Calu3 (cell line): ENCODE results near the gene CEACAM21. TPM values are rescaled to one million over a fixed set of nuclear protein-coding genes. Genes with fewer than 3 reads are reported as not detected.

Source experiments
- BruUV-seq: library from RNA; stranded (reverse); fragments of 400-500 nt; replicated peaks from 2 replicates; lab custom pipeline; 2021; lab: Mats Ljungman, UMichigan
- CTCF ChIA-PET: fragments of 300-600 bp; sonication (Branson Sonifier 250); formaldehyde crosslinking; loops from one replicate; lab custom pipeline; 2022; ENCODE audit warnings: antibody characterized with exemption; lab: Charles Lee
- DNase-seq: peaks from one replicate; pipeline ENCODE4 v3.0.0; 2022
- H3K27ac Mint-ChIP-seq: one replicate; pipeline ENCODE4 v1.8.0; 2022; ENCODE audit warnings: mixed read lengths; ENCODE audit not compliant: unreplicated experiment
- H3K27me3 Mint-ChIP-seq: one replicate; pipeline ENCODE4 v1.8.0; 2022; ENCODE audit warnings: mixed read lengths; ENCODE audit not compliant: unreplicated experiment
- H3K36me3 Mint-ChIP-seq: one replicate; pipeline ENCODE4 v1.8.0; 2022; ENCODE audit warnings: mild to moderate bottlenecking, moderate library complexity, mixed read lengths; ENCODE audit not compliant: insufficient read depth, unreplicated experiment
- H3K4me1 Mint-ChIP-seq: one replicate; pipeline ENCODE4 v1.8.0; 2022; ENCODE audit warnings: mild to moderate bottlenecking, low read depth, mixed read lengths; ENCODE audit not compliant: unreplicated experiment
- H3K4me3 Mint-ChIP-seq: one replicate; pipeline ENCODE4 v1.8.0; 2022; ENCODE audit warnings: mild to moderate bottlenecking, low read depth, moderate library complexity, mixed read lengths; ENCODE audit not compliant: unreplicated experiment
- H3K9me3 Mint-ChIP-seq: one replicate; pipeline ENCODE4 v1.8.0; 2022; ENCODE audit warnings: low read depth, mixed read lengths; ENCODE audit not compliant: unreplicated experiment
- CTCF ChIP-seq: fragments of 200-600 bp; IDR thresholded peaks from one replicate; pipeline ENCODE4 v1.8.0; 2022; ENCODE audit warnings: antibody characterized with exemption; ENCODE audit not compliant: unreplicated experiment
- intact Hi-C: fragments of 100-400 bp; cut with micrococcal nuclease; formaldehyde crosslinking; loops from one replicate; pipeline ENCODE4 v1.10.0; 2022; ENCODE audit not compliant: unreplicated experiment
- total RNA-seq: library from RNA; stranded (reverse); gene quantifications from 2 replicates; pipeline ENCODE4 v1.2.3, GENCODE V29; 2022

CEACAM21 gene
- total RNA-seq, 1 experiment from 2014 or later: not detected

- H3K36me3 Mint-ChIP-seq: no peaks in the 10 kb centered on the region
- H3K27me3 Mint-ChIP-seq: peaks cover 93% of the 10 kb centered on the region
- intact Hi-C loops: no loop called here
- CTCF ChIA-PET: no interaction called here
- H3K4me3 Mint-ChIP-seq: no peak overlapping the region
- no peak overlapping the region for H3K27ac Mint-ChIP-seq
- BruUV-seq: no TSS peak
- TF ChIP-seq CTCF: no peak
- H3K9me3 Mint-ChIP-seq: no peaks in the 10 kb centered on the region
- no peak for DNase-seq
- no peaks in the 10 kb centered on the region for H3K4me1 Mint-ChIP-seq
Measured at GRCh38 chr19:41610789-41611188, 34.8 kb downstream of the CEACAM21 start.

GRCh38 chr19:41612483-41612882 is 36.5 kb downstream of the CEACAM21 start:
- H3K36me3 Mint-ChIP-seq: no peaks in the 10 kb centered on the region
- no peak overlapping the region for H3K4me3 Mint-ChIP-seq
- H3K9me3 Mint-ChIP-seq: no peaks in the 10 kb centered on the region
- peaks cover 93% of the 10 kb centered on the region for H3K27me3 Mint-ChIP-seq
- no peak for DNase-seq
- intact Hi-C loops: no loop called here
- no peaks in the 10 kb centered on the region for H3K4me1 Mint-ChIP-seq
- TF ChIP-seq CTCF: no peak
- H3K27ac Mint-ChIP-seq: no peak overlapping the region
- BruUV-seq: no TSS peak
- CTCF ChIA-PET: no interaction called here

GRCh38 chr19:41615207-41615606 is 39.2 kb downstream of the CEACAM21 start:
- Mint-ChIP-seq H3K27ac (no peak overlapping the region), H3K4me3 (no peak overlapping the region), H3K36me3 (no peaks in the 10 kb centered on the region), H3K4me1 (no peaks in the 10 kb centered on the region), H3K9me3 (no peaks in the 10 kb centered on the region), H3K27me3 (peaks cover 93% of the 10 kb centered on the region)
- CTCF ChIA-PET: no interaction called here
- intact Hi-C loops: no loop called here
- no peak for TF ChIP-seq CTCF
- no TSS peak for BruUV-seq
- DNase-seq: no peak

GRCh38 chr19:41616792-41617621 is 41.0 kb downstream of the CEACAM21 start:
- intact Hi-C loops: no loop called here
- H3K36me3 Mint-ChIP-seq: no peaks in the 10 kb centered on the region
- H3K27me3 Mint-ChIP-seq: peaks cover 100% of the 10 kb centered on the region
- H3K9me3 Mint-ChIP-seq: no peaks in the 10 kb centered on the region
- BruUV-seq: no TSS peak
- CTCF ChIA-PET: no interaction called here
- no peak overlapping the region for H3K4me3 Mint-ChIP-seq
- TF ChIP-seq CTCF: no peak
- DNase-seq: peak; percentile 47
- no peak overlapping the region for H3K27ac Mint-ChIP-seq
- no peaks in the 10 kb centered on the region for H3K4me1 Mint-ChIP-seq
